WTC11 (cell line): ENCODE measurements around the gene DCTN1. TPM values are rescaled to one million over a fixed set of nuclear protein-coding genes. Genes with fewer than 3 reads are reported as not detected.

Source experiments
- ATAC-seq: fragments of 200-7000 bp; cut with Tn5 transposase; 2 replicates; pipeline ENCODE4 v1.10.0; 2021; ENCODE audit warnings: mild to moderate bottlenecking, moderate library complexity
- CTCF ChIA-PET: fragments of 300-600 bp; sonication (Branson Sonifier 250); formaldehyde crosslinking; loops from one replicate; lab custom pipeline; 2021; ENCODE audit warnings: antibody characterized with exemption; lab: Charles Lee
- POLR2A ChIA-PET: fragments of 350-600 bp; sonication (Branson Sonifier 250); formaldehyde crosslinking; loops from one replicate; lab custom pipeline; 2021; ENCODE audit warnings: antibody characterized with exemption; lab: Charles Lee
- DNase-seq: peaks from one replicate; pipeline ENCODE4 v3.0.0; 2021; ENCODE audit warnings: low spot score
- H3K27ac Mint-ChIP-seq: 2 replicates; pipeline ENCODE4 v1.8.0; 2021; ENCODE audit warnings: mixed read lengths
- H3K27me3 Mint-ChIP-seq: 2 replicates; pipeline ENCODE4 v1.8.0; 2021; ENCODE audit warnings: low read depth, mild to moderate bottlenecking, moderate library complexity, mixed read lengths
- H3K36me3 Mint-ChIP-seq: 2 replicates; pipeline ENCODE4 v1.8.0; 2021; ENCODE audit warnings: mixed read lengths
- H3K4me1 Mint-ChIP-seq: 2 replicates; pipeline ENCODE4 v1.8.0; 2022; ENCODE audit warnings: mixed read lengths
- H3K4me3 Mint-ChIP-seq: 2 replicates; pipeline ENCODE4 v1.8.0; 2021; ENCODE audit warnings: mild to moderate bottlenecking, moderate library complexity, mixed read lengths
- H3K9me3 Mint-ChIP-seq: 2 replicates; pipeline ENCODE4 v1.8.0; 2021; ENCODE audit warnings: mixed read lengths
- CBFB ChIP-seq: sonication (generic); formaldehyde crosslinking; IDR thresholded peaks from 2 replicates; pipeline ENCODE4 v1.8.1; 2022; ENCODE audit warnings: mild to moderate bottlenecking, low read depth, missing genetic modification reagents
- CREB1 ChIP-seq: sonication (generic); formaldehyde crosslinking; IDR thresholded peaks from 2 replicates; pipeline ENCODE4 v1.8.0; 2023; ENCODE audit warnings: mild to moderate bottlenecking, missing genetic modification reagents
- ELF4 ChIP-seq: sonication (generic); formaldehyde crosslinking; IDR thresholded peaks from 2 replicates; pipeline ENCODE4 v1.8.1; 2022; ENCODE audit warnings: low read depth, mild to moderate bottlenecking, moderate library complexity, missing genetic modification reagents
- ESRRA ChIP-seq: sonication (generic); formaldehyde crosslinking; IDR thresholded peaks from 2 replicates; pipeline ENCODE4 v1.8.1; 2022; ENCODE audit warnings: mild to moderate bottlenecking, missing genetic modification reagents, borderline replicate concordance
- ETV6 ChIP-seq: sonication (generic); formaldehyde crosslinking; IDR thresholded peaks from 2 replicates; pipeline ENCODE4 v1.8.1; 2022; ENCODE audit warnings: mild to moderate bottlenecking, missing genetic modification reagents
- FOXK1 ChIP-seq: sonication (generic); formaldehyde crosslinking; IDR thresholded peaks from 2 replicates; pipeline ENCODE4 v1.8.0; 2022; ENCODE audit warnings: mild to moderate bottlenecking, moderate library complexity, missing genetic modification reagents
- GABPB1 ChIP-seq: sonication (generic); formaldehyde crosslinking; IDR thresholded peaks from 2 replicates; pipeline ENCODE4 v1.8.1; 2023; ENCODE audit warnings: mild to moderate bottlenecking, missing genetic modification reagents
- IRF2 ChIP-seq: sonication (generic); formaldehyde crosslinking; IDR thresholded peaks from 2 replicates; pipeline ENCODE4 v1.8.0; 2022; ENCODE audit warnings: low read depth, missing genetic modification reagents, borderline replicate concordance
- JAZF1 ChIP-seq: fragments of 250-450 bp; sonication (Bioruptor Pico); IDR thresholded peaks from 2 replicates; pipeline ENCODE4 v1.9.0; 2021; ENCODE audit warnings: moderate library complexity, mild to moderate bottlenecking, inconsistent platforms
- MYBL2 ChIP-seq: sonication (generic); formaldehyde crosslinking; IDR thresholded peaks from 2 replicates; pipeline ENCODE4 v1.8.1; 2023; ENCODE audit warnings: mild to moderate bottlenecking, moderate library complexity, missing genetic modification reagents
- NFE2L1 ChIP-seq: sonication (generic); formaldehyde crosslinking; IDR thresholded peaks from 2 replicates; pipeline ENCODE4 v1.8.1; 2023; ENCODE audit warnings: missing genetic modification reagents
- NR1H2 ChIP-seq: sonication (generic); formaldehyde crosslinking; IDR thresholded peaks from 2 replicates; pipeline ENCODE4 v1.9.0; 2021; ENCODE audit warnings: mild to moderate bottlenecking, moderate library complexity, missing genetic modification reagents
- PRRX2 ChIP-seq: fragments of 250-450 bp; sonication (Bioruptor Pico); IDR thresholded peaks from 2 replicates; pipeline ENCODE4 v1.8.0; 2021; ENCODE audit warnings: mild to moderate bottlenecking
- RELA ChIP-seq: sonication (generic); formaldehyde crosslinking; IDR thresholded peaks from 2 replicates; pipeline ENCODE4 v1.8.1; 2022; ENCODE audit warnings: missing genetic modification reagents, mild to moderate bottlenecking, borderline replicate concordance
- RORB ChIP-seq: fragments of 250-450 bp; sonication (Bioruptor Pico); IDR thresholded peaks from 2 replicates; pipeline ENCODE4 v1.9.0; 2021; ENCODE audit warnings: mild to moderate bottlenecking
- SMAD4 ChIP-seq: sonication (generic); formaldehyde crosslinking; IDR thresholded peaks from 2 replicates; pipeline ENCODE4 v1.8.0; 2022; ENCODE audit warnings: mild to moderate bottlenecking, missing genetic modification reagents
- SOX15 ChIP-seq: fragments of 250-450 bp; sonication (Bioruptor Pico); IDR thresholded peaks from 2 replicates; pipeline ENCODE4 v1.9.0; 2021; ENCODE audit warnings: mild to moderate bottlenecking
- TP53 ChIP-seq: sonication (generic); formaldehyde crosslinking; IDR thresholded peaks from 2 replicates; pipeline ENCODE4 v1.8.1; 2023; ENCODE audit warnings: mild to moderate bottlenecking, missing genetic modification reagents
- total RNA-seq: library from RNA; stranded (reverse); gene quantifications from 3 replicates; pipeline ENCODE4 v1.2.3, GENCODE V29; 2021
- TF ChIP-seq, protein P1 (sequence below): sonication (generic); formaldehyde crosslinking; IDR thresholded peaks from 2 replicates; pipeline ENCODE4 v1.8.1; 2023; ENCODE audit warnings: mild to moderate bottlenecking, missing genetic modification reagents, moderate library complexity
- TF ChIP-seq, protein P2 (sequence below): sonication (generic); formaldehyde crosslinking; IDR thresholded peaks from 2 replicates; pipeline ENCODE4 v1.8.1; 2023; ENCODE audit warnings: mild to moderate bottlenecking, missing genetic modification reagents
- TF ChIP-seq, protein P3 (sequence below): fragments of 250-450 bp; sonication (Bioruptor Pico); IDR thresholded peaks from 2 replicates; pipeline ENCODE4 v1.9.0; 2021; ENCODE audit warnings: mild to moderate bottlenecking, borderline replicate concordance
- TF ChIP-seq, protein P4 (sequence below): fragments of 250-450 bp; sonication (Bioruptor Pico); conservative IDR thresholded peaks from 2 replicates; pipeline ENCODE4 v1.9.0; 2021; ENCODE audit warnings: mild to moderate bottlenecking
- TF ChIP-seq, protein P5 (sequence below): sonication (generic); formaldehyde crosslinking; IDR thresholded peaks from 2 replicates; pipeline ENCODE4 v1.8.0; 2022; ENCODE audit warnings: mild to moderate bottlenecking, missing genetic modification reagents
- TF ChIP-seq, protein P6 (sequence below): sonication (generic); formaldehyde crosslinking; conservative IDR thresholded peaks from 2 replicates; pipeline ENCODE4 v1.8.1; 2022; ENCODE audit warnings: mild to moderate bottlenecking, missing genetic modification reagents
- TF ChIP-seq, protein P7 (sequence below): sonication (generic); formaldehyde crosslinking; IDR thresholded peaks from 2 replicates; pipeline ENCODE4 v1.8.0; 2022; ENCODE audit warnings: mild to moderate bottlenecking, missing genetic modification reagents
- TF ChIP-seq, protein P8 (sequence below): fragments of 250-450 bp; sonication (Bioruptor Pico); IDR thresholded peaks from 2 replicates; pipeline ENCODE4 v1.9.0; 2021; ENCODE audit warnings: mild to moderate bottlenecking

Gene DCTN1
- total RNA-seq, 1 experiment from 2014 or later: 179 TPM

DNA sequence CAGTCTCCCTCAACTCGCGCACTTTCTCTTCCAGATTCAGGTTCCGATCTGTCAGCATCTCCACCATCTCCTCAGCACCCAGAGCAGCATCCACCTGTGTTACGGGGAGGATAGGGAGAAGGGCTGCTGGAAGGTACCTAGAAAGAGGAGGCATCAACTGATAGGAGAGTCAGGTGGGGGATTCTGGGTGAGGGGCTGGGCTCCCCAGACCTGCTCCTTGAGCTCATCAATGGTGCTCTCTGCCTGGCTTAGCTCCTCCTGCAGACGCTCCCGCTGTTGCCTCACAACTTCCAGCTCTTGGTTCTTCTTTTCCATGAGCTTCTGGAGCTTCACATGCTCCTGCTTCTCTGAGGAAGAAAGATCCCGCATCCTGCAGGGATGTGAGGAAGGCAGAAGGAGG, 10.1 kb downstream of the DCTN1 start:
- no peaks in the 10 kb centered on the region for H3K9me3 Mint-ChIP-seq
- ATAC-seq (no peak), DNase-seq (no peak)
- ChIA-PET CTCF (interaction anchor here (1.0 kb wide), 1 partner anchor 35 kb away, joined by 5 read pairs; no protein-coding TSS in a partner anchor), POLR2A (no interaction called here)
- H3K4me3 Mint-ChIP-seq: no peak overlapping the region
- H3K4me1 Mint-ChIP-seq: peaks cover 27% of the 10 kb centered on the region
- H3K27me3 Mint-ChIP-seq: no peaks in the 10 kb centered on the region
- peaks cover 62% of the 10 kb centered on the region for H3K36me3 Mint-ChIP-seq
- TF ChIP-seq ESRRA (CRISPR knock-in tag) (no peak), JAZF1 (CRISPR knock-in tag) (no peak), ETV6 (no peak), FOXK1 (CRISPR knock-in tag) (no peak), RELA (CRISPR knock-in tag) (no peak), CREB1 (CRISPR knock-in tag) (no peak)
- TF ChIP-seq, protein P1, sequence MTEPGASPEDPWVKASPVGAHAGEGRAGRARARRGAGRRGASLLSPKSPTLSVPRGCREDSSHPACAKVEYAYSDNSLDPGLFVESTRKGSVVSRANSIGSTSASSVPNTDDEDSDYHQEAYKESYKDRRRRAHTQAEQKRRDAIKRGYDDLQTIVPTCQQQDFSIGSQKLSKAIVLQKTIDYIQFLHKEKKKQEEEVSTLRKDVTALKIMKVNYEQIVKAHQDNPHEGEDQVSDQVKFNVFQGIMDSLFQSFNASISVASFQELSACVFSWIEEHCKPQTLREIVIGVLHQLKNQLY: no peak
- no peak overlapping the region for H3K27ac Mint-ChIP-seq

DNA sequence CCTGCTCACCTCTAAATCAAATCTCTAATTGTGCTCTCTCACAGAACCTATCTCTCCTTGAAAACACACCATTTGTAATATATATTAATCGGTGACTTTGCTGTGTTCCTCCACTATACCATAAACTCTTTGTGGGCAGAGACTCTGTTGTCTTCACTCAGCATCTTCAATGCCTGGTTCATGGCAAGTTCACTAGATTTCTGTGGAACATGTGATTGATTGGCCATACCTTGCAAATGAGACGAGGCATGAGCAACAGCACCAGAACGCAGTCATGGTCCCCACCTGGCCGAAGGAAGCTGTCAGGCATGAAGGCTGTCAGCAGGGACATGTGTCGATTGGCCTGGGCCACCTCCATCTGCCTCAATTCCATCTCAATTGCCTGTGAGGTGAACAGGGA, 11.6 kb downstream of the DCTN1 start:
- POLR2A ChIA-PET: no interaction called here
- no peaks in the 10 kb centered on the region for H3K27me3 Mint-ChIP-seq
- H3K36me3 Mint-ChIP-seq: peaks cover 73% of the 10 kb centered on the region
- DNase-seq: no peak
- no peak overlapping the region for H3K27ac Mint-ChIP-seq
- no peak overlapping the region for H3K4me3 Mint-ChIP-seq
- no peaks in the 10 kb centered on the region for H3K9me3 Mint-ChIP-seq
- no peak for ATAC-seq
- H3K4me1 Mint-ChIP-seq: peaks cover 13% of the 10 kb centered on the region
- CTCF ChIA-PET: no interaction called here
- TF ChIP-seq, protein P2, sequence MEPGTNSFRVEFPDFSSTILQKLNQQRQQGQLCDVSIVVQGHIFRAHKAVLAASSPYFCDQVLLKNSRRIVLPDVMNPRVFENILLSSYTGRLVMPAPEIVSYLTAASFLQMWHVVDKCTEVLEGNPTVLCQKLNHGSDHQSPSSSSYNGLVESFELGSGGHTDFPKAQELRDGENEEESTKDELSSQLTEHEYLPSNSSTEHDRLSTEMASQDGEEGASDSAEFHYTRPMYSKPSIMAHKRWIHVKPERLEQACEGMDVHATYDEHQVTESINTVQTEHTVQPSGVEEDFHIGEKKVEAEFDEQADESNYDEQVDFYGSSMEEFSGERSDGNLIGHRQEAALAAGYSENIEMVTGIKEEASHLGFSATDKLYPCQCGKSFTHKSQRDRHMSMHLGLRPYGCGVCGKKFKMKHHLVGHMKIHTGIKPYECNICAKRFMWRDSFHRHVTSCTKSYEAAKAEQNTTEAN (CRISPR knock-in tag): no peak
- TF ChIP-seq NR1H2 (CRISPR knock-in tag) (no peak), TP53 (CRISPR knock-in tag) (no peak), GABPB1 (CRISPR knock-in tag) (no peak), IRF2 (CRISPR knock-in tag) (no peak), MYBL2 (CRISPR knock-in tag) (no peak), NFE2L1 (no peak), SMAD4 (no peak), CBFB (CRISPR knock-in tag) (no peak), RORB (CRISPR knock-in tag) (no peak), SOX15 (CRISPR knock-in tag) (no peak), ELF4 (no peak), PRRX2 (no peak)
- TF ChIP-seq, protein P3, sequence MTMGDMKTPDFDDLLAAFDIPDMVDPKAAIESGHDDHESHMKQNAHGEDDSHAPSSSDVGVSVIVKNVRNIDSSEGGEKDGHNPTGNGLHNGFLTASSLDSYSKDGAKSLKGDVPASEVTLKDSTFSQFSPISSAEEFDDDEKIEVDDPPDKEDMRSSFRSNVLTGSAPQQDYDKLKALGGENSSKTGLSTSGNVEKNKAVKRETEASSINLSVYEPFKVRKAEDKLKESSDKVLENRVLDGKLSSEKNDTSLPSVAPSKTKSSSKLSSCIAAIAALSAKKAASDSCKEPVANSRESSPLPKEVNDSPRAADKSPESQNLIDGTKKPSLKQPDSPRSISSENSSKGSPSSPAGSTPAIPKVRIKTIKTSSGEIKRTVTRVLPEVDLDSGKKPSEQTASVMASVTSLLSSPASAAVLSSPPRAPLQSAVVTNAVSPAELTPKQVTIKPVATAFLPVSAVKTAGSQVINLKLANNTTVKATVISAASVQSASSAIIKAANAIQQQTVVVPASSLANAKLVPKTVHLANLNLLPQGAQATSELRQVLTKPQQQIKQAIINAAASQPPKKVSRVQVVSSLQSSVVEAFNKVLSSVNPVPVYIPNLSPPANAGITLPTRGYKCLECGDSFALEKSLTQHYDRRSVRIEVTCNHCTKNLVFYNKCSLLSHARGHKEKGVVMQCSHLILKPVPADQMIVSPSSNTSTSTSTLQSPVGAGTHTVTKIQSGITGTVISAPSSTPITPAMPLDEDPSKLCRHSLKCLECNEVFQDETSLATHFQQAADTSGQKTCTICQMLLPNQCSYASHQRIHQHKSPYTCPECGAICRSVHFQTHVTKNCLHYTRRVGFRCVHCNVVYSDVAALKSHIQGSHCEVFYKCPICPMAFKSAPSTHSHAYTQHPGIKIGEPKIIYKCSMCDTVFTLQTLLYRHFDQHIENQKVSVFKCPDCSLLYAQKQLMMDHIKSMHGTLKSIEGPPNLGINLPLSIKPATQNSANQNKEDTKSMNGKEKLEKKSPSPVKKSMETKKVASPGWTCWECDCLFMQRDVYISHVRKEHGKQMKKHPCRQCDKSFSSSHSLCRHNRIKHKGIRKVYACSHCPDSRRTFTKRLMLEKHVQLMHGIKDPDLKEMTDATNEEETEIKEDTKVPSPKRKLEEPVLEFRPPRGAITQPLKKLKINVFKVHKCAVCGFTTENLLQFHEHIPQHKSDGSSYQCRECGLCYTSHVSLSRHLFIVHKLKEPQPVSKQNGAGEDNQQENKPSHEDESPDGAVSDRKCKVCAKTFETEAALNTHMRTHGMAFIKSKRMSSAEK (CRISPR knock-in tag): no peak
- TF ChIP-seq, protein P4, sequence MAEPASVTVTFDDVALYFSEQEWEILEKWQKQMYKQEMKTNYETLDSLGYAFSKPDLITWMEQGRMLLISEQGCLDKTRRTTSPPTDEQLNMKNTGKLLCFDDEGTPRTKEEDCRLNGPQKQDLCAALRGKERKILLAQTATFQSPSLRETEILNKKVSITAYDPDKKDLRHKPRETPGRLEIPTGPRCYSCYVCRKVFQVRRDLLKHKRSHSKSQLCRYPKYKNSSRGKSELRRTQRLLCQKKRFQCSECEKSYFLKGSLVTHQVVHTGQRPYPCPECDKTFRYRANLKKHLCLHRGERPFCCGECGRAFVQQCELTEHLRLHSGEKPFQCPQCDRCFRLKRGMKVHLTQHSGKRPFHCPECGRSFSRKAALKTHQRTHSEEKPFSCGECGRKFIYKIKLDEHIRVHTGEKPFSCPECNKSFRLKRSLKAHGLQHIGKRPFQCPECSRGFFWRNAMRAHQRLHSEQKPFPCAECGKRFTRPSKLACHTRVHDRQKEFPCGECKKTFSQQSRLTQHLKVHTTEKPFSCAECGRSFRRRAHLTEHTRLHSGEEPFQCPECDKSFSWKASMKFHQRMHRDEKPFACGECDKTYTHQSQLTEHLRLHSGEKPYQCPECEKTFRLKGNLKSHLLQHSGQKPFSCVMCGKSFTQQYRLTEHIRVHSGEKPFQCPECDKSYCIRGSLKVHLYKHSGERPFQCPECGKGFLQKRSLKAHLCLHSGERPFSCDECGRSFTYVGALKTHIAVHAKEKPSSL (CRISPR knock-in tag): no peak
- TF ChIP-seq, protein P5, sequence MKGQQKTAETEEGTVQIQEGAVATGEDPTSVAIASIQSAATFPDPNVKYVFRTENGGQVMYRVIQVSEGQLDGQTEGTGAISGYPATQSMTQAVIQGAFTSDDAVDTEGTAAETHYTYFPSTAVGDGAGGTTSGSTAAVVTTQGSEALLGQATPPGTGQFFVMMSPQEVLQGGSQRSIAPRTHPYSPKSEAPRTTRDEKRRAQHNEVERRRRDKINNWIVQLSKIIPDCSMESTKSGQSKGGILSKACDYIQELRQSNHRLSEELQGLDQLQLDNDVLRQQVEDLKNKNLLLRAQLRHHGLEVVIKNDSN (CRISPR knock-in tag): no peak
- TF ChIP-seq, protein P6, sequence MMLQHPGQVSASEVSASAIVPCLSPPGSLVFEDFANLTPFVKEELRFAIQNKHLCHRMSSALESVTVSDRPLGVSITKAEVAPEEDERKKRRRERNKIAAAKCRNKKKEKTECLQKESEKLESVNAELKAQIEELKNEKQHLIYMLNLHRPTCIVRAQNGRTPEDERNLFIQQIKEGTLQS: no peak
- TF ChIP-seq, protein P7, sequence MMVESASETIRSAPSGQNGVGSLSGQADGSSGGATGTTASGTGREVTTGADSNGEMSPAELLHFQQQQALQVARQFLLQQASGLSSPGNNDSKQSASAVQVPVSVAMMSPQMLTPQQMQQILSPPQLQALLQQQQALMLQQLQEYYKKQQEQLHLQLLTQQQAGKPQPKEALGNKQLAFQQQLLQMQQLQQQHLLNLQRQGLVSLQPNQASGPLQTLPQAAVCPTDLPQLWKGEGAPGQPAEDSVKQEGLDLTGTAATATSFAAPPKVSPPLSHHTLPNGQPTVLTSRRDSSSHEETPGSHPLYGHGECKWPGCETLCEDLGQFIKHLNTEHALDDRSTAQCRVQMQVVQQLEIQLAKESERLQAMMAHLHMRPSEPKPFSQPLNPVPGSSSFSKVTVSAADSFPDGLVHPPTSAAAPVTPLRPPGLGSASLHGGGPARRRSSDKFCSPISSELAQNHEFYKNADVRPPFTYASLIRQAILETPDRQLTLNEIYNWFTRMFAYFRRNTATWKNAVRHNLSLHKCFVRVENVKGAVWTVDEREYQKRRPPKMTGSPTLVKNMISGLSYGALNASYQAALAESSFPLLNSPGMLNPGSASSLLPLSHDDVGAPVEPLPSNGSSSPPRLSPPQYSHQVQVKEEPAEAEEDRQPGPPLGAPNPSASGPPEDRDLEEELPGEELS (CRISPR knock-in tag): no peak
- TF ChIP-seq, protein P8, sequence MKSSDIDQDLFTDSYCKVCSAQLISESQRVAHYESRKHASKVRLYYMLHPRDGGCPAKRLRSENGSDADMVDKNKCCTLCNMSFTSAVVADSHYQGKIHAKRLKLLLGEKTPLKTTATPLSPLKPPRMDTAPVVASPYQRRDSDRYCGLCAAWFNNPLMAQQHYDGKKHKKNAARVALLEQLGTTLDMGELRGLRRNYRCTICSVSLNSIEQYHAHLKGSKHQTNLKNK (CRISPR knock-in tag): no peak
